Muscle of arm (tissue), 12 donors: Measurements from ENCODE around the gene SYTL1. TPM values are rescaled to one million over a fixed set of nuclear protein-coding genes. Genes with fewer than 3 reads are reported as not detected.

Source experiments
- DNase-seq: peaks from one replicate; pipeline ENCODE4 v3.0.0-alpha.2; 2013
- polyA plus RNA-seq, 12 donors: library from polyadenylated mRNA; unstranded; fragments of 120-200 nt; gene quantifications; one replicate each; pipeline ENCODE4 v1.2.1, GENCODE V29; 2013; ENCODE audit not compliant: insufficient read length in 12 of 12

The SYTL1 gene
- polyA plus RNA-seq, 12 donors, result 0.38 to 19.4 (median 0.83) TPM; not detected in 1

DNA sequence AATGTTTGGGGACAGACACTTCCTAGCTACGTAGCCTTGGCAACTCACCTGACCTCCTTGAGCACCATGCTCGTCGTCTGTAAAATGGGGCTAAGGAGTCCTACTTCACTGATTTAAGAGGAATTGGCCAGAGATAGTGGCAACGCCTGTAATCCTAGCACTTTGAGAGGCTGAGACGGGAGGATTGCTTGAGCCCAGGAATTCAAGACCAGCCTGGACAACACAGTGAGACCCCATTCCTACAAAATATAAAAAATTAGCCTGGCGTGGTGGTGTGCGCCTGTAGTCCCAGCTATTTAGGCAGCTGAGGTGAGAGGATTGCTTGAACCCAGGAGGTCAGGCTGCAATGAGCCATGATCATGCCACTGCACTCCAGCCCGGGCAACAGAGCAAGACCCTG lies 4.5 kb downstream of the SYTL1 start:
- no peak for DNase-seq

DNA sequence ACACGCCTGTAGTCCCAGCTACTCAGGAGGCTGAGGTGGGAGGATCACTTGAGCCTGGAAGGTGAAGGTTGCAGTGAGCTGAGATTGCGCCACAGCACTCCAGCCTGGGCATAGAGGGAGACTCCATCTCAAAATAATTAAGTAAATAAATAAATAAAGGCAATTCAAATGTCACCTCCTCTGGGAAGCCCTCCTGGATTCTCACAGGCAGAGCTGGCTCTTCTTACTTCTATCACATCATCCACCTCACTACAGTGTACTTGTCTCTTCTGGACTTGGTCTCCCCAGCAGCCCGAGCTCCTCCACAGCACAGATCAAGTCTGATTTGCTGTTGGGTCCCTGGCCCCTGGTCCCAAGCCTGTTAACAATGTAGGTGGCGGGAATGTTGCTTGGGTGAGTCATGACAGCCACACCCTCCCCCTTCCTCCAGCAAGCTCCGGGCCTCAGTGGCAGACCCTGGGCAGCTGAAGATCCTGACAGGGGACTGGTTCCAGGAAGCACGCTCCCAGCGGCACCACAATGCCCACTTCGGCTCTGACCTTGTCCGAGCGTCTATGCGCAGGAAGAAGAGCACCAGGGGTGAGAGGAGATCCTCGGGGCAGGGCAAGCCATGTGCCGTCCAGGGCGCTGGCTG lies 5.3 kb downstream of the SYTL1 start:
- no peak for DNase-seq

DNA sequence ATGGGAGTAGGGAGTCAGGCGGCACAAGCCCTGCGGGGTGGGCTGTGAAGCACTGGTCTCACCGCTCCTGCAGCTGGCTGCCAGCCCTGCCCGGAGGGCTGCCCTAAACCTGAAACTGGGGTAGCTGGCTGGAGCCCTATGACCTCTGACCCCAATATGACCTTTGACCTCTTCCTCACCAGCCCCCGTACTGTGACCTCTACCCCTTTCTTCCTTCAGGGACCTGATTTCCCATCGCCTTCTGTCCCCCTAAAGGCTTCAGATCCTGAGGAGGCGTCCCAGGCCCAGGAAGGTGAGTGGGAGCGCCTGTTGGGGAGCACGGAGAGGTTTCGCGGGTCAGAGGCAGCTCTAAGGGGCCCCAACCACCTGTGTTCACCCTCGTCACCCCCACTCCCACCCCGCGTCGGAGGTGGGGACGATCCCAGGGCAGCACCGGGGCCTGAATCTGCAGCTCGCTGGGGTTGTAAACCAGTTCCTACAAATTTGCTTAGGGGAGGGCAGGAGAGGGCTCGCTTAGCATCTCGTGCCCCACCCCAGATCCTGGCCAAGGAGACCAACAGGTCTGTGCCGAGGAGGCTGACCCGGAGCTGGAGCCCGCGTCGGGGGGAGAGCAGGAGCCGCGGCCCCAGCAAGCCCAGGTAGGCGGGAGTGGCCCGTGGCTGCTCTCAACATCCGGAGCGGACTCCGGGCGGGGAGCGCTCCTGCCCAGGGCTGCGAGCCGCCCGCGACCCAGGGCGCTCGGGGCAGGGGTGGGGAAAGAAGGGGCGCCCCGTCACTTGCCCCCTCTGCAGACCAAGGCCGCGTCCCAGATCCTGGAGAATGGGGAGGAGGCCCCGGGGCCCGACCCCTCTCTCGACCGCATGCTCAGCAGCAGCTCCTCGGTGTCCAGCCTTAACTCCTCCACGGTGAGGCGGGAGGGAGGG lies 7.3 kb downstream of the SYTL1 start:
- DNase-seq, result no peak

DNA sequence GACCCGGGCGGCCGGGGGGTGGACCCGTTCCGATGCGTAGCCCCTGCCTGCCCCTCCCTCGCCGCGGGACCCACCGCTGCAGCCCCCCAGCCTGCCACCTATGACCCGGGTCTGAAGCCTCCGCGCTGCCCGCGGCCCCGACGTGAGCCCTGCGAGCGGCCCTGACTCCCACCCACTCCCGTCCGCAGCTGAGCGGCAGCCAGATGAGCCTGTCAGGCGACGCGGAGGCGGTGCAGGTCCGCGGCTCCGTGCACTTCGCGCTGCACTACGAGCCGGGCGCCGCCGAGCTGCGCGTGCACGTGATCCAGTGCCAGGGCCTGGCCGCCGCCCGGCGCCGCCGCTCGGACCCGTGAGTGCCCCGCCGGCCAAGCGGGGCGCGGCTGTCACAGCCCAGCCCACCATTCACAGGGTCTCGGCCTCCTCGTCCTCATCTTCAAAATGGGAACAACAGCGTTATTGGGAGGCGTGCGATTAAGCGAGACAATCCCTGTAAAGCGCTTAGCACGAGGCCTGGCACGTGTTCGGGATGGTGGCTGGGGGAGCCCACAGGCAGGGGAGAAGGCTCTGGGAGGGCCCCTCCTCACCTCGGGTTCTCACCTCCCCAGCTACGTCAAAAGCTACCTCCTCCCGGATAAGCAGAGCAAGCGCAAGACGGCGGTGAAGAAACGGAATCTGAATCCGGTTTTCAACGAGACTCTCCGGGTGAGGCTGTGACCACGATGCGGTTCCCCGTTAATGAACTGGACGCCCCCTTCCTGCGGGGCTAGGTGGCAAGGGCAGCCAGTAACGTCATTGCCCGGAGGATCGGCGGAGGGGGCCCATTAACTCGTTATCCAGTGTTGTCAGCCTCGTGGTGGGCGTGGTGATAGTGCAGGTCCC lies 8.2 kb downstream of the SYTL1 start:
- DNase-seq, result no peak

DNA sequence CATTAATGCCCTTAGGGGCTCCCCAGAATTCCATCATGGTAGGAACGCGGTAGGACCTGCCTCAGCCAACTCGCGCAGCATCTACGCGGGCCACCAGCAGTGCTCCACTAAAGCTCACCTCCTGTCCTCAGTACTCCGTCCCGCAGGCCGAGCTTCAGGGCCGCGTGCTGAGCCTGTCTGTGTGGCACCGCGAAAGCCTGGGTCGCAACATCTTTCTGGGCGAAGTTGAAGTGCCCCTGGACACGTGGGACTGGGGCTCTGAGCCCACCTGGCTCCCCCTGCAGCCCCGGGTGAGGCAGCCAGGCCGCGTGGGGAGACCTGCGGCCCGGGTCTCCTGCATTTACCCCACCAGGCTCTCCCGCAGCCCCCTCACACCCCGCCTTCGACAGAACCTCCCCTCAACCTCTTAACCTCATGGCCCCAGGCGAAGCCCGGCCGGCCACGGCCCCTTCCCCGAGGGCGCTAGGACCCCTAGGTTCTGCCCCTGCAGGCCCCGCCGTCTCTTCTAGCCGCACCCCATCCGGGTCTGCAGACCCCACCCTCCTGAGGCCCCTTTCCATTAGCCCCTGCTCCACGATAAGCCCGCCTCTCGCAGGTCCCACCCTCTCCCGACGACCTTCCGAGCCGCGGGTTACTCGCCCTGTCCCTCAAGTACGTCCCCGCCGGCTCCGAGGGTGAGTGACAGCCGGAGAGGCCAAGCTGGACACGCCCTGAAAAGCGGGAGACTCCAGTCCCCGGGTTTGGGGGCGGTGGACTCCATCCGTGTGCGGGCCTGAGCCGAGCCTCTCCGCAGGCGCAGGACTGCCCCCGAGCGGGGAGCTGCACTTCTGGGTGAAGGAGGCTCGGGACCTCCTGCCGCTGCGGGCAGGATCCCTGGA lies 9.1 kb downstream of the SYTL1 start:
- no peak for DNase-seq

DNA sequence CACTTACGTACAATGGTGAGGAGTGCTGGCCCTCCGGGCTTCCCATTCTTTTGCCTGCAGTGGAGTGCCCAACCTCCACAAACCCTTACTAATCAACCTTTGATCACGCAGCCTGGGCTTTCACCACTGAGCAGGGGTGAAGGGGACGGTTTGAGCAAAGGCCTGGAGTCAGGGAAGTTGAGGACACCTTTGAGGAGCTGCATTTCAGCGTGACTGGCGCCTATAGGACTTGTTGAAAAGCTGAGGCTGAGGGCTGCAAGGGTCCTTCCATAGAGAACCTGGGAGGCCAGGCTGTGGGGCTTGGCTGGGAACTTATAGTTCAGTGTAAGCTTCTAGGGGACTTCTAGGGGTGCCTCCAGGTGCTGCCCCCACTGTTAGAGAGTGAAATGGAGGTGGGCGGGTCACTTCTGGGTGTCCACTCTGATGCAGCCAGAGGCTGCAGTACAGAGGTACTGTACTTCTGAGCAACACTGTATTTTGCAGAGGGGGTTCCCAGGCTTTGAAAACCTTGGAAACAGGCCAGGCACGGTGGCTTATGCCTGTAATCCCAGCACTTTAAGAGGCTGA lies 9.8 kb downstream of the SYTL1 start:
- no peak for DNase-seq

DNA sequence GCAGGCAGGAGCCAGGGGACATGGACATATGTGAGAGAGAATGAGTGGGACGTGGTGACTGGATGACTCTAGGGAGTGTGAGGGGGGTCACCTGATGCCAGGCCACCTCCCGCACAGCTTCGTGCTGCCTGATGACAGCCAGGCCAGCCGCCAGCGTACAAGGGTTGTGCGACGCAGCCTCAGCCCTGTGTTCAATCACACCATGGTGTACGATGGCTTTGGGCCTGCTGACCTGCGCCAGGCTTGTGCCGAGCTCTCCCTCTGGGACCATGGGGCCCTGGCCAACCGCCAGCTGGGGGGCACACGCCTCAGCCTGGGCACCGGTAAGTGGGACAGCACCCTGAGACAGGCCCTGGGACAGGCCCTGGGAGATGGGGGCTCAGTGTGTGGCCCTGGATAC lies 11.3 kb downstream of the SYTL1 start:
- DNase-seq, result no peak

DNA sequence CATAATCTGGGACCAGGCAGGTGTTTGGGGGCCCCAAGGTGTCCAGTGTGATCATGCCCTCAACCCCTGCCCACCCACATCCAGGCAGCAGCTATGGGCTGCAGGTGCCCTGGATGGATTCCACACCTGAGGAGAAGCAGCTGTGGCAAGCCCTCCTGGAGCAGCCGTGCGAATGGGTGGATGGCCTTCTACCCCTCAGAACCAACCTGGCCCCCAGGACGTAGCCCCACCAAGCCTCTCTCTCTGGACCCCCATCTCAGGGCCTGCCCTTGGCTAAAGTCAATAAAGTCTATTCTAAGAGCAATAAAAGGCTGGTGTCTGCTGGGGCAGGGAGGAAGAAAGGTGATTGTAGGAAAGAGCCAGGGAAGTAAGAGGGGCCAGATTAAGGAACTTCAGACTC lies 11.8 kb downstream of the SYTL1 start:
- DNase-seq, result no peak

DNA sequence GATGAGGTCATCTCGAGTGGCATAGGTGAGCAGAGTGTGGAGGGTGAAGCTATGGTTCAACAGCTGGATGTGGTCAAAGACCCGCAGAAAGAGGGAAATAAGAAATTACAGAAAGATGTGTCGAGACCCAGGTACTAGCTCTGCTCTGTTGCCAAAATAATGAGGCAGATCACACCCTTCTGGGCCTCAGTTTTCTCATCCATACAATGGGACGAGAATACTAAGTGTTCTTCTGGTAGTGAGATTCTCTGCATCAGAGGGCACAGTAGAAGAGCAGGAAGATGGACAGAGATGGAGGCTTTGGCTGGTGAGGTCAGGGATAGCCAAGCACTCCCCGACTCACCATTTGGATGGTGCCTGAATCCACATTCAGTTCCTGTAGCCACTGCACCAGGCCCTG lies 13.9 kb downstream of the SYTL1 start:
- no peak for DNase-seq

DNA sequence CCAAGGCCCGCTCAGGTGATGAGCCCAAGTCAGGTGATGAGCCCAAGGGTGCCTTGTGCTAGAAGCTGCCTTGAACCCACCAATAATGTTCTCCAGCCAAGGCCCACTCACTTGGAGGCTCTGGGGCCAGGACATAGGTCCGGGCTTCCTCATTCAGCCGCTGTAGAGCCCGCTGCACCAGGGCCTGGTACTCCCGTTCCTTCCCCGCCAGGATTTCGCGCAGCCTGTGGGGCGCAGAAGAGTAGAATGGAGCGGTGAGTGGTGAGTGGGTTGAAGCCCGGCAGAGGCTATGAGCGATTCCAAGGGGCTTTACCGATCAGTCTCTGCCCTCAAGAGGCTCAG lies 14.4 kb downstream of the SYTL1 start:
- no peak for DNase-seq

DNA sequence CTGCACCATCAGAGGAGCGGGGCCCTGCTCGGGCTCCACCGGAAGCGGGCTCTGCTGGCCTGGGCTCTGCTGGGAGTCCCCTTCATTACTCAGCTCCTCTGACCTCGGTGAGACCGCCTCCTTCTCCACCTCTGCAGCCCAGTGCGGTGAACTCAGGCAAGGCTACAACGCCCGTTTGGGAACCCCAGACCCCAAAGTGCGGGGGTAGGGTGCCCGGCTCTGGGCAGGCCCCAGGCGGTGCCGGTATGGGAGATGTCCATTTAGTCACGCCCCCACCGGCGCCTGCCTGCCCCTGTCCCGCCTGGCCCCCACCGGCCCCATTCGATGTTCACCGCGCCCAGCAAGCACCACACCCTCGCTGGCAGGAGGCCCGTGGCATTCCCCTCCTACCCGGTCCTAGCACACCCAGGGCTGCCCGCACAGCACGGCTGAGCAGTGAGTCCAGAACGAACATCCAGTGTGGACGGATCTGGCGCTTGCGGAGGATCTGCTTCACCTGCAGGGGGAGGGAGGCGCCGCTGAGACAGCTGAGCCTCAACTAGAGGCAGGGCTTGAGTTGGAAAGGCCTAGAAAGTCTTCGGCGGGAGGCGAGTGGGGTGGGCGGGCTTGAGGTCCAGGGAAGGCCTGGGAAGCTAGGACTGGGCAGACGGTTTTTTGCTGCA lies 14.9 kb downstream of the SYTL1 start:
- DNase-seq, result no peak

DNA sequence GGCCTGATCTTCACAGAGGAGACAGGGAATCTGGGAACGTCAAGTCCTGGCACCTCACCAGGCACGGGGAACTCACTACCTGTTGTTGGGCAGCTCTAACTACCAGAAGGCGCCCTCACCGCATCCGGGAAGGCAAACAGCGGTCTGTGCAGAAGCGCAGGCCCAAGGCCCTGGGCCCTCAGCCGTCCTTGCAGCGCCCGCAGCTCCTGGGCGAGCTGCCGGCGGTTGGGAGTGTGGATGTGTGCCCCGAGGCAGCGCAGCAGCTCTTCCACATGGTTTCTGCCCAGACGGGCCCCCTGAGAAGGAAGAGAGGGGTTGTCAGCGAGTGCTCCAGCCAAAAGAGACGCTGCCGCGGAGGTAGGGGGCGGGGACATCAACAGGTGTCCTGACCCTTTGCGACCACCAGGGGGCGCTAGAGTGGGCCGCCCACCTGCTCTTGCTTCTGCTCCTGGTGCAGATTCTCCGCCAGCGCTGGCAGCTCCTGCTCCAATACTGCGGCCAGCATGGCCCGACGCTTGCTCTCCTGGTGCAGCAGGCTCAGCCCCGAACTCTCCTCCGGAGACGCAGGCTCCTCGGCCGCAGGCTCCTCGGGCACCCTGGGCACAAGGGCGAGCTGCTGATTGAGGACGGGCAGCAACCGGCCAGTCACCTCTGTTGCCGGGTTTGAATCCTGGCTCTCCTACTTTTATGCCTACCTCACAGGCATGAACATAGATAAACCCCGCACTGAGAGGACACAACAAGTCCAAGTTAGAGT lies 15.6 kb downstream of the SYTL1 start:
- DNase-seq, result peak; percentile 79

DNA sequence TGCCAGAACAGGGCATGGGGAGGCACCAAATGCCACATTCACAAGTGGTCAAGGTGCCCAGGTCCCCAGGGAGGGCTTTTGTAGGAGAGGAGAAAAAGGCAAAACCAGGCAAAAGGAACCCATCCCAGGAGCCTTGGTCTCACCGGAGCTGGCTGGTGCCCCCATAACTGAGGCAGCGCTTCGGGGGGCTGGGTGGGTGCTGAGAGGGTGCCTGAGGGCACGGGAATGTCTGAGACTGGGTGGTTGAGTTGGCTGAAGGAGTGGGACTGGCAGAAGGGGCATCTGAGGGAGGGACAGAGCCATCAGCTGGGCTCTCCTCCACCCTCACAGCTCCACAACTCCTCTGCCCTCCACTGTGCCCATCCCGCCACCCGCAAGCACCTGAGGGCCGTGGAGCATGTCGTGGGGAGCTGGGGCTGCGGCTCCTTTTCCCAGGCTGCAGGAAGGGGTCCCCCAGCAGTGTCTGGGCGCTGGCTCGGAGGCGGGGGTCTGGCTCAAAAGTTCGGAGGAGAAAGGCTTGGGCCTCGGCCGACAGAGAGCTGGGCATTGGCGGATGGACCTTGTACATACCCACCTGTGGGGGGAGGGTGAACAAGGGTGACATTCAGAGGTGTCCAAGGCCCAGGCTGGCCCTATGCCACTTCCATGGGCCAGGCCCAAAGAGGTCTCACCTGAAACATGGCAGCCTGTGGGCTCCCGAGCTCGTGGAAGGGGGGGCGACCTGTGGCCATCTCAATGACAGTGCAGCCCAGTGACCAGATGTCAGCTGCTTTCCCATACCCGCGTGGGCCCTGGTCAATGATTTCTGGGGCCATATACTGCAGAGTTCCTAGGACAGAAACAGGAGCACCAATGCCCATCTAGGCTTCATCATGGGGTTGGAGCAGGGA lies 16.5 kb downstream of the SYTL1 start:
- no peak for DNase-seq

DNA sequence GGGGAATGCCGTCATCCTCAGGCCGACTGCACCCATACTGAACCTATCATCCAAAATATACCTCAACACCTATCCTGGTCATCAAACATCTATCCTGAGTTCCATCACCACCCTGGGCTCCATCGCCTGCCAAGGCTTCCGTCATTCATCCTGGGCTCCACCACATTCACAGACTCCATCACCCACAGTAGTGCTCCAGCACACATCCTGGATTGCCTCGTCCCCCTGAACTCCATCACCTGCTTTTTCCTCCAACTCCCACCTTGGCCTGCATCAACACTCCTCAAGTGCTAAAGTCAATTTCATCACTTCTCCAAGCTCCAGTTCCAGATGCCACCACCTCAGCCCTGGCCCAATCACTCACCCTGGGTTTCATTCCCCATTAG lies 17.1 kb downstream of the SYTL1 start:
- DNase-seq, result no peak

DNA sequence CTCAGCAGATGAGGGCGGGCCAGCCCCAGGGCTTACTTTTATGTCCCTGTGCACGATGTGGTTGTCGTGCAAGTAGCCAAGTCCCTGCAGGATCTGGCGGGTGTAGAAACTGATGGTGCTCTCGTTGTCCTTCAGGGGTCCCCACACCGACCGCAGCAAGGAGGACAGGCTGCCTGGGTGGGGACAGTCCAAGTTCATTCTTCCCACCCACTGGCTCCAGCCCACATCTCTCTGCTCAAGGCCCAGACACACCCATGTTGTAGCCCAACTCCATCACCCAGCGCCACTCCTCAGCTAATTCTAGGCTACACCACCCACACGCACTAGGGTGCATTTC lies 18.0 kb downstream of the SYTL1 start:
- no peak for DNase-seq

DNA sequence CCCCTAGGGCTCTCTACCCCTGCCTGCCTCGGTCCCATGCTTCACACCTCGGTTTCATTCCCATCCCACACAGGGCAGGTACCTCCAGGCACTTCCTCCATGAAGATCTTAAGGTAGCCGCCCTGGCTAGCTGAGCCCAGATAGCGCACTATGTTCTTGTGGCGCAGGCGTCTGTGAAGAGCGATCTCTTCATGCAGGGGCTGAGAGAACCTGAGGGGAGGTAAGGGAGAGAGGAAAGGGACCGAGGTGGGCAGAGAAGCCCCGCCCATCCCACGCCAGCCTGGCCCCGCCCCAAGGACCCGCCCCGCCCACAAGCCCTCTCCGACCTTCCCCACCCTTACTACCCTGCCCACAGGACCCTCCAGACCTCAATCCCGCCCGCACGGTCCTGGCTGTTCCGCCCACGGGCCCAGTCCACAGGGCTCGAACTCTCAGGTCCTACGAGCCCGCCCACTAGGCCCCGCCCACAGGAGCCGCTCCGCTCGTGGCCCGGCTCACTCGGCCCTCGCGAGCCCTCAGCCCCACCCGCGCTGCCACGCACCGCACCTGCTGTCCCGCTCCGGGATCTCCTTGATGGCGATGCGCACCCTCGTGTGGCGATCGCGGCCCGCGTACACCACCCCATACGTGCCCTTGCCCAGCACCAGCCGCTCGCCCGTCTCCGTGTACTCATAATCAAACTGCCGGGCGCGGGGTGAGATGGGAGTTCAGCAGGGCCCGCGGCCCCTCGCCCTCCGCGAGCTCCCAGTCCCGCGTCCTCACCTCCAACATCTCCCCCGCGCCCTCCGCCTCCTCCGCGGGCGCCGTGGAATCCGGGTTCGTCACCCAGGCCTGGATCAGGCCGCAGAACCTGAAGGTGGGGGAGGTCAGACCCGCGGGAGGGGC lies 18.6 kb downstream of the SYTL1 start:
- no peak for DNase-seq

DNA sequence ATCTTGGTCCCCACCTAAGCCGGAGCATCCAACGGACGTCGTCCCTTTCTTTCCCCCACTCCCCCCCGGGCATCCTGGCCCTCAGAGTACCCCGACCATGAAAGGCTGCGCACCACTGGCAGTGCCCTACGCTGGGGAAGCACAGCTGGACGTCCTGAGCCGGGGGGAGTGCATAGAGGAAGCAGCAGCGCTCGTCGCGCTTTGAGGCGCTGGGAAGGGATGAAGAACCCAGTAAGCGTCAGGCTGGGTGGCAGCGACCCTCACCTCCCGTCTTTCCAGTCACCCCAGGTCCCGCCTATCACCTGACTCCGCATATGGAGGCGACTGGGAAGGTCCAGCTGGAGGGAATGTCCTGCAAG lies 19.2 kb downstream of the SYTL1 start:
- DNase-seq, result no peak

DNA sequence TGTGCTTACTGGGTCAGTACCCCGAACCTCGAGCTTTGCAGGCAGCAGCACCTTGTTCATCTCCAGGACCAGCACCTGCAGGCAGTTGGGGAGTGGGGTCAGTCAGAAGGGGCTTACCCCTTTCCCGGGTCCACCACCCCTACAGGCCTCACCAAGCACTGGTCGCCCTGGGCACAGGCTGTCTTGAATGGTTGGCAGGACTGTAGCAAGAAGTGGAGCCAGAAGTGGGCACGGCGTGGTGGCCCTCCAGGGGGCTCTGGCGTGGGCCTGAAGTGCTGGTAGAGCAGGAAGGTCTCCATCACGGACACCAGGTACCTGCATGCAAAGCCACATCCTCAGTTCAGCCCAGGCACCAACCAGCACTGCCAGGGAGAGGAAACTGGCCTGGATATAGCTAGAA lies 19.7 kb downstream of the SYTL1 start:
- no peak for DNase-seq
